NCI-H226 (cell line): Measurements from ENCODE around the gene SEMA4C.
A peak's percentile ranks its signal among the peaks of the same experiment; 100 is the strongest.
"Not testable (repeated sequence)": the region's sequence is repeated elsewhere in the genome, so short reads cannot be mapped to it uniquely, and the experiment has no call there.

ENCODE experiments used
- DNase-seq: peaks from one replicate; pipeline ENCODE4 v3.0.0-alpha.2; 2015

Gene SEMA4C

GRCh38 chr2:96864343-96865091 lies 5.4 kb downstream of the SEMA4C start:
- DNase-seq = no peak

- DNase-seq = no peak
Observed at GRCh38 chr2:96863575-96864342, 6.1 kb downstream of the SEMA4C start.

- DNase-seq = not testable (repeated sequence)
Observed at GRCh38 chr2:96863056-96863455, 6.8 kb downstream of the SEMA4C start.

GRCh38 chr2:96861074-96861473 lies 8.8 kb downstream of the SEMA4C start:
- DNase-seq = no peak

GRCh38 chr2:96860065-96861029 lies 9.5 kb downstream of the SEMA4C start:
- peak; percentile 32 for DNase-seq

GRCh38 chr2:96859681-96860064 lies 10.2 kb downstream of the SEMA4C start:
- no peak for DNase-seq

DNA sequence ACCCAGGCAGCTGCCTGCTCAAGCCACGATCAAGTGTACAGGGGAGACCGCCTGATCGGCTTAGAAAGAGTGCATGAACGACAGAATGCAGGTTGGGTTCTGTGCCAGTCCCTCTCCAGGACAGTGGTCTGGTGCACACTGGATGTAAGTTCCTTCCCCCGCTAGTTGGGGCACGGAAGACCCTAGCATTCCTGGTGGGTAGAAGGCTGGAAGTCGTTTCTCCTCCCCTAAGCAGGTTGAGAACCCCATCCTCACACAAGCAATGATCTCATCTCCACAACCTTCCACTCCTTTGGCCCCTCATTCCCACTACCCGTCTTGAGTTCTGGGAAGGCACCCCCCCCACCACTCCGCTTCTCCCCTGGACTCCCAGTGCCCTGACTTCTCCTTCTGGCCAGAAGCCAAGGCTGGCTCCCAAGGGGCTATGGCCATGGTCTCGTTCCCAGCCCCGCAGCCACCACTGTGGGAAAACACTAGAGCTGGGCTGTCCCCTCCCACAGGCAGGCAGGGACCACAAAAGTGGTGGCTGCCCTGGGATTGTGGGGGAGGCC lies 10.7 kb downstream of the SEMA4C start:
- DNase-seq = no peak

- DNase-seq = peak; percentile 94
Observed at GRCh38 chr2:96857667-96858372, 12.1 kb downstream of the SEMA4C start, which contains the start of gene ANKRD39. Gene ANKRD39, minus strand, starts transcription at chr2:96858016. Its CDS starts 29 bp downstream, at chr2:96857987.

DNA sequence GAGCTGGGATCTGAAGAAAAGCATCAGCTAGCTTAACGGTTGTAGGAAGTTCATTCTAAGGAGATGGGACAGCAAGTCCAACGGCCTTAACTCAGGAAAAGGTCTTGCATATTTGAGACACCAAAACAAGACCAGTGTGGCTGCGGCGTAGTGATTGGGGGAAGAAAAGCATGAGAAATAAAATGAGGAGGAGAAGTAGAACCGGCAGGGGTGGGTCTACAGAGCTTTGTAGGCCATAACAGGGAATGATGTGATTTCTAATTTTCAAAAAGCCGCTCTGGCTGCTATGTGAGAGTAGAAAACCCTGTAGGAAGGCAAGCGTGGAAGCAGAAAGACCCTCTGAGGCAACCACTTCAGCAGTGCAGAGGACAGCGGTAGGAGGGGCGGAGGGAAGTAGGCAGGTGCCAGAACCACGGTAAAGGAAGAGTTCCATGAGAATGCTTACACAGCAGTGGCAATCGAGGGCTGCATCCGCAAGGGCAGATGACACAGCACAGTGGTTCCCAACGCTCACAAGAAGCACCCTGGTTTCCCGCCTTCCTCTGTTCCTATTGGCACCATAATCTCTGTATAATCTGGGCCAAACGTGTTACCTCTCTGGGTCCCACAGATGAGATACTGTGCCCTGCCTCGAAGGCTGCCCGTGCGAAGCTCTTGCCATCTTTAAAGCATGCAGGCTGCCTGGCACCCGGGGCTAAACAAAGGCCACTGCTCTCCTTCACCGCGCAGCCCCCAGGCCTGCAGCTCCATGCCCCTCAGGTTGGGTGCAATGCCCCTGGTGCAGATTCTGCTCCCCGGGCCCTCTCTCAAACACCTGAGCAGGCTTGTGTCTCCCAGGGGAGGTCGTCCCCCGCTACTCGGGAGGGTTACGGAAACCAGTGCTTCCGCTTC lies 12.9 kb downstream of the SEMA4C start:
- no peak for DNase-seq

DNA sequence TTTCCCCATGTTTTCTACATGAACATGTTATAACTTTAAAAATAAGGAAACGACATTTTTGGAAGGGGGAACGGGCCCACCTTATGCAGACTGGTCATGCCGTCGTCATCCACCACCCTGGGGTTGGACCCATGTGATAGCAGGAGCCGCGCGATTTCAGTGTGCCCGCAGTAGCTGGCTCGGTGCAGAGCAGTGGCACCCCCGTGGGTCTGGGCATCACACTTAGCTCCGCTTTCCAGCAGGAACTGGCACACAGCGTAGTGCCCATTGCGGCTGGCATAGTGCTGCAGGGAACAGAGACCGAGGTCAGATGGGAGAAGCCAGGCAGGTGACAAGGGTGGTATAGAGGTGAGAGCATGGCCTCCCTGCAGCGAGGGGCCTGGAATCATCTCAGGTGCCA lies 16.6 kb downstream of the SEMA4C start:
- no peak for DNase-seq

- no peak for DNase-seq
Observed at GRCh38 chr2:96852667-96853066, 17.2 kb downstream of the SEMA4C start.

DNA sequence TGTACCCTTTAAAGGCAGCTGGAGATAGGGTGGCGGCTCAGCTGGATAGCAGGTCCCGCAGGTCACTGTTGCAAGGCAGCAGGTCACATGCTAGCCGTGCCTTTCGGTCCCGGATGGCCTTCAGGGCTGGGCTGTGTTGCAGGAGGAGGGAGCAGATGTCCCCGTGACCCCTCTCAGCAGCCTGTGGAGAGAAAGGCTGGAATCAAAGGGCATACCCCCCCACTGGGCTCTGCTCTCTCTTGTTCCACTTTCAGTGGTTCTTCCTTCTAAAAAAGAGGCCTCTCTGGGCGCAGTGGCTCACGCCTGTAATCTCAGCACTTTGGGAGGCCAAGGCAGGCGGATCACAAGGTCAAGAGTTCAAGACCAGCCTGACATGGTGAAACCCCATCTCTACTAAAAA lies 21.6 kb downstream of the SEMA4C start:
- DNase-seq = no peak

GRCh38 chr2:96847586-96847985 lies 22.3 kb downstream of the SEMA4C start:
- DNase-seq = no peak

GRCh38 chr2:96846825-96847224 lies 23.1 kb downstream of the SEMA4C start:
- DNase-seq = no peak

GRCh38 chr2:96844405-96844808 lies 25.5 kb downstream of the SEMA4C start:
- no peak for DNase-seq

- DNase-seq = no peak
Observed at GRCh38 chr2:96843538-96844268, 26.2 kb downstream of the SEMA4C start, which contains the start of gene ANKRD23. Gene ANKRD23, minus strand, starts transcription at chr2:96844021. Its CDS starts 29 bp downstream, at chr2:96843992.

GRCh38 chr2:96842600-96842999 lies 27.3 kb downstream of the SEMA4C start:
- no peak for DNase-seq

DNA sequence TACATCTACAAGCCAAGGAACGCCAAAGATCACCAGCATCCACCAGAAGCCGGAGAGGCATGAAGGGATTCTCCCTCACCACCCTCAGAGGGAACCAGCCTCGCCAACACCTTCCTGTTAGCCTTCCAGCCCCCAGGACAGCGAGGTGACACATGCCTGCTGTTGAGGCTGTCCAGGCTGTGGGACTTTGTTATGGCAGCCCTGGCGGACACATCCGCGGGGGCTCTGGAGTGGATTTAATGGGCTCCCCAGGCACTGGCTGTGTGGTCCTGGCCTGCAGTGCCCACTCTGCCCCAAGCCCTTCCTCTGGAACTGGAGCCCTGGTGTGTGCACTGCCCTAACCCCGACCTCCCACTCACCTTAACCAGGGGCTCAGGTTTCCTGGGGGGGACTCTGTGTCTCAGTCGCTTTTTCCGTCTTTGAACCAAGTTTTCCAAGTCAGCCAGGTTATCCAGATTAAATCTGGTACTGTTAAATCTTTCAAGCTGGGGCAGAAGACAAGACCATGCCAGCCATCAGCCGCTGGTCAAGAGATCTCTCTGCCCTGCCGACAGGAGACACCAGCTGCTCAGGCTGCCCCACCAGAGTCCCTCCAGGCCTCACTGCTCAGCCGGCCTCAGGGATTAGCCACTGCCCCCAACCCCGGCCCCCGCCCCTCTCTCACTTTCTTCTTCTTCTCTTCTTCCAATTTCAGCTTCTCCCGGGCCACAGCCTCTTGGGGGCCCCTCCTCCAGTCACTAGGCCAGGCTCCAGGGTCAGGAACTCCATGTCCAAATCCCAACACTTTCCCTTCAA lies 28.0 kb downstream of the SEMA4C start:
- no peak for DNase-seq
